Aorta (tissue), 5 donors: ENCODE data around the gene NYNRIN. TPM values are rescaled to one million over a fixed set of nuclear protein-coding genes. Genes with fewer than 3 reads are reported as not detected.
"Not testable (repeated sequence)": the region's sequence is repeated elsewhere in the genome, so short reads cannot be mapped to it uniquely, and the experiment has no call there.

Experiments
- ATAC-seq: fragments of 200-7000 bp; cut with Tn5 transposase; one replicate; pipeline ENCODE4 v1.9.1; 2022; ENCODE audit warnings: moderate library complexity; ENCODE audit not compliant: low FRiP score
- DNase-seq, 2 donors: peaks; one replicate each; pipeline ENCODE4 v3.0.0-alpha.2; 2020
- H3K27ac ChIP-seq, 2 donors: one replicate each; pipeline ENCODE4 v1.5.1; 2013; ENCODE audit warnings: low read length in 2 of 2, mild to moderate bottlenecking in 2 of 2, moderate library complexity in 2 of 2, control low read depth in 1 of 2, inconsistent platforms in 1 of 2, low read depth in 1 of 2
- H3K27me3 ChIP-seq, 2 donors: one replicate each; pipeline ENCODE4 v1.6.1; 2013; ENCODE audit warnings: control low read depth in 1 of 2, low read length in 1 of 2, mild to moderate bottlenecking in 1 of 2, moderate library complexity in 1 of 2; ENCODE audit not compliant: insufficient read depth in 2 of 2, control insufficient read depth in 1 of 2
- H3K36me3 ChIP-seq, 2 donors: one replicate each; pipeline ENCODE4 v1.6.1; 2013; ENCODE audit warnings: control low read depth in 1 of 2, low read length in 1 of 2, mild to moderate bottlenecking in 1 of 2; ENCODE audit not compliant: insufficient read depth in 2 of 2, control insufficient read depth in 1 of 2
- H3K4me1 ChIP-seq, 2 donors: one replicate each; pipeline ENCODE4 v1.6.1; 2013; ENCODE audit warnings: low read length in 2 of 2, control low read depth in 1 of 2, mild to moderate bottlenecking in 1 of 2, moderate library complexity in 1 of 2; ENCODE audit not compliant: insufficient read depth in 2 of 2, control insufficient read depth in 1 of 2
- H3K4me3 ChIP-seq, 2 donors: one replicate each; pipeline ENCODE4 v1.5.1; 2013; ENCODE audit warnings: low read length in 2 of 2, control low read depth in 1 of 2, mild to moderate bottlenecking in 1 of 2
- H3K9me3 ChIP-seq: one replicate; pipeline ENCODE4 v1.6.1; 2013; ENCODE audit warnings: mild to moderate bottlenecking, low read length; ENCODE audit not compliant: control insufficient read depth
- WGBS, 2 donors: extraction: QIAGEN DNeasy Blood & Tissue Kit; methylation state at CpG; one replicate each; pipeline ENCODE4 v1.1.7; 2013; 5-methylcytosine and 5-hydroxymethylcytosine counted together
- intact Hi-C, 2 donors: fragments of 100-400 bp; cut with DNase I; formaldehyde crosslinking; loops; one replicate each; pipeline versions ENCODE4 v1.14.2 to v1.15.0; 2022
- polyA plus RNA-seq, 2 donors: library from polyadenylated mRNA; stranded (reverse); fragments of 200-250 nt; gene quantifications; one replicate each; pipeline ENCODE4 v1.2.3, GENCODE V29; 2013
- total RNA-seq, 2 donors: library from RNA; stranded (reverse); fragmentation: NEBNext Ultra II Directional; extraction: Animal tissue kit (Norgen Biotek cat#: 25700); gene quantifications; one replicate each; pipeline ENCODE4 v1.2.1, GENCODE V29; 2021
- donor health status: healthy with polysubstance abuse.
- donor health status: Bipolar disorder and iron deficiency.
- donor health status: DM: no; HTN: no; CAD: no.
- donor health status: DM: no; HTN: no; CAD: no.
- donor health status: DM: yes; HTN: yes; CAD: no.

Gene NYNRIN
- total and polyA plus RNA-seq, 4 donors: 1.8 to 31.6 (median 8.2) TPM

- H3K9me3 ChIP-seq: no peaks in the 10 kb centered on the region
- DNase-seq (no peak), ATAC-seq (no peak)
- H3K4me3 ChIP-seq: no peak overlapping the region
- no peaks in the 10 kb centered on the region for H3K27me3 ChIP-seq
- H3K36me3 ChIP-seq: no peaks in the 10 kb centered on the region
- no peaks in the 10 kb centered on the region for H3K4me1 ChIP-seq
- 78 to 82% methylated on average over 4 of the region's 4 CpGs for WGBS, 2 donors
- intact Hi-C loops: no loop called here
- no peak overlapping the region for H3K27ac ChIP-seq
These were observed 13.3 kb upstream of the NYNRIN start for GRCh38 chr14:24385524-24385923.

GRCh38 chr14:24387009-24387345 lies 11.8 kb upstream of the NYNRIN start:
- WGBS, 2 donors: 81 to 82% methylated on average over 2 of the region's 2 CpGs
- no peaks in the 10 kb centered on the region for H3K36me3 ChIP-seq
- no peak overlapping the region for H3K27ac ChIP-seq
- H3K9me3 ChIP-seq: no peaks in the 10 kb centered on the region
- no peak for ATAC-seq
- intact Hi-C loops: no loop called here
- H3K4me1 ChIP-seq: no peaks in the 10 kb centered on the region
- H3K4me3 ChIP-seq: no peak overlapping the region
- peak in 1 of 2 donors; percentile 15 for DNase-seq
- H3K27me3 ChIP-seq: no peaks in the 10 kb centered on the region

GRCh38 chr14:24387579-24387978 lies 11.2 kb upstream of the NYNRIN start:
- ATAC-seq, H3K4me1 ChIP-seq, H3K36me3 ChIP-seq, H3K4me3 ChIP-seq, H3K27ac ChIP-seq, H3K9me3 ChIP-seq, DNase-seq, H3K27me3 ChIP-seq, intact Hi-C loops: not testable (repeated sequence)
- WGBS, 2 donors: 81 to 83% methylated on average over 5 of the region's 5 CpGs

- Histone ChIP-seq H3K36me3 (no peaks in the 10 kb centered on the region), H3K9me3 (no peaks in the 10 kb centered on the region), H3K4me1 (no peaks in the 10 kb centered on the region), H3K4me3 (no peak overlapping the region), H3K27ac (no peak overlapping the region), H3K27me3 (no peaks in the 10 kb centered on the region)
- ATAC-seq (no peak), DNase-seq (no peak)
- intact Hi-C loops: no loop called here
- 80 to 81% methylated on average over 2 of the region's 2 CpGs for WGBS, 2 donors
These were observed 10.2 kb upstream of the NYNRIN start for GRCh38 chr14:24388474-24389179.

- DNase-seq (peak in 1 of 2 donors; percentile 4), ATAC-seq (no peak)
- no peak overlapping the region for H3K27ac ChIP-seq
- no peak overlapping the region for H3K4me3 ChIP-seq
- H3K9me3 ChIP-seq: no peaks in the 10 kb centered on the region
- H3K36me3 ChIP-seq: no peaks in the 10 kb centered on the region
- intact Hi-C loops: no loop called here
- 66 to 67% methylated on average over 11 of the region's 11 CpGs for WGBS, 2 donors
- no peaks in the 10 kb centered on the region for H3K4me1 ChIP-seq
- no peaks in the 10 kb centered on the region for H3K27me3 ChIP-seq
These were observed 9.5 kb upstream of the NYNRIN start for GRCh38 chr14:24389226-24389848.

GRCh38 chr14:24390701-24391468 lies 7.9 kb upstream of the NYNRIN start:
- DNase-seq (peak in 1 of 2 donors; percentile 4), ATAC-seq (no peak)
- no peak overlapping the region for H3K27ac ChIP-seq
- H3K27me3 ChIP-seq: no peaks in the 10 kb centered on the region
- no peaks in the 10 kb centered on the region for H3K9me3 ChIP-seq
- intact Hi-C loops: no loop called here
- H3K4me1 ChIP-seq: no peaks in the 10 kb centered on the region
- no peaks in the 10 kb centered on the region for H3K36me3 ChIP-seq
- 75 to 82% methylated on average over 6 of the region's 6 CpGs for WGBS, 2 donors
- no peak overlapping the region for H3K4me3 ChIP-seq

GRCh38 chr14:24392325-24393091 lies 6.3 kb upstream of the NYNRIN start:
- intact Hi-C loops: no loop called here
- Histone ChIP-seq H3K4me1 (no peaks in the 10 kb centered on the region), H3K9me3 (no peaks in the 10 kb centered on the region), H3K4me3 (no peak overlapping the region), H3K36me3 (no peaks in the 10 kb centered on the region), H3K27me3 (no peaks in the 10 kb centered on the region), H3K27ac (no peak overlapping the region)
- ATAC-seq: no peak
- no peak for DNase-seq
- 53 to 54% methylated on average over 8 of the region's 8 CpGs for WGBS, 2 donors

- Histone ChIP-seq H3K9me3 (no peaks in the 10 kb centered on the region), H3K4me3 (no peak overlapping the region), H3K4me1 (no peaks in the 10 kb centered on the region), H3K27me3 (no peaks in the 10 kb centered on the region), H3K36me3 (no peaks in the 10 kb centered on the region), H3K27ac (no peak overlapping the region)
- no peak for ATAC-seq
- WGBS, 2 donors: 42 to 48% methylated on average over 3 of the region's 3 CpGs
- intact Hi-C loops: no loop called here
- peak in 1 of 2 donors; percentile 1 for DNase-seq
These were observed 4.5 kb upstream of the NYNRIN start for GRCh38 chr14:24394275-24394674.
